AG04450 (cell line): Measurements from ENCODE around the gene STARD13. TPM values are rescaled to one million over a fixed set of nuclear protein-coding genes. Genes with fewer than 3 reads are reported as not detected.

Experiments used
- CTCF ChIA-PET: fragments of 300-600, 350-600 bp; formaldehyde crosslinking; extraction: SDS; loops from one replicate; lab custom pipeline; 2022; ENCODE audit warnings: antibody characterized with exemption, inconsistent platforms; lab: Charles Lee
- POLR2A ChIA-PET: fragments of 350-600 bp; formaldehyde crosslinking; extraction: SDS; loops from one replicate; lab custom pipeline; 2021; ENCODE audit warnings: antibody characterized with exemption, inconsistent platforms; lab: Yijun Ruan, JAX
- DNase-seq: peaks from one replicate; pipeline ENCODE4 v3.0.0-alpha.2; 2011; ENCODE audit warnings: low read depth, low spot score
- H3K27ac ChIP-seq: one replicate; pipeline ENCODE4 v1.5.1; 2012; ENCODE audit warnings: low read depth, low read length, control low read depth
- H3K27me3 ChIP-seq: one replicate; pipeline ENCODE4 v1.6.0; 2012; ENCODE audit warnings: low read length; ENCODE audit not compliant: control insufficient read depth, insufficient read depth
- H3K4me3 ChIP-seq: 2 replicates; pipeline ENCODE4 v1.5.1; 2011; ENCODE audit warnings: mild to moderate bottlenecking, low read depth, low read length, control low read depth
- H3K9me3 ChIP-seq: 2 replicates; pipeline ENCODE4 v1.5.1; 2012; ENCODE audit warnings: low read length; ENCODE audit not compliant: control insufficient read depth, insufficient read depth
- CTCF ChIP-seq: IDR thresholded peaks from 2 replicates; pipeline ENCODE4 v1.5.1; 2011; ENCODE audit warnings: low read depth, low read length, control low read depth, inconsistent platforms
- polyA plus RNA-seq: library from polyadenylated mRNA; depleted of rRNA; stranded (reverse); fragments of >200 nt; gene quantifications from 2 replicates; pipeline ENCODE4 v1.2.3, GENCODE V29; 2011

STARD13 gene
- polyA plus RNA-seq, 1 experiment: 27.7 TPM

DNA sequence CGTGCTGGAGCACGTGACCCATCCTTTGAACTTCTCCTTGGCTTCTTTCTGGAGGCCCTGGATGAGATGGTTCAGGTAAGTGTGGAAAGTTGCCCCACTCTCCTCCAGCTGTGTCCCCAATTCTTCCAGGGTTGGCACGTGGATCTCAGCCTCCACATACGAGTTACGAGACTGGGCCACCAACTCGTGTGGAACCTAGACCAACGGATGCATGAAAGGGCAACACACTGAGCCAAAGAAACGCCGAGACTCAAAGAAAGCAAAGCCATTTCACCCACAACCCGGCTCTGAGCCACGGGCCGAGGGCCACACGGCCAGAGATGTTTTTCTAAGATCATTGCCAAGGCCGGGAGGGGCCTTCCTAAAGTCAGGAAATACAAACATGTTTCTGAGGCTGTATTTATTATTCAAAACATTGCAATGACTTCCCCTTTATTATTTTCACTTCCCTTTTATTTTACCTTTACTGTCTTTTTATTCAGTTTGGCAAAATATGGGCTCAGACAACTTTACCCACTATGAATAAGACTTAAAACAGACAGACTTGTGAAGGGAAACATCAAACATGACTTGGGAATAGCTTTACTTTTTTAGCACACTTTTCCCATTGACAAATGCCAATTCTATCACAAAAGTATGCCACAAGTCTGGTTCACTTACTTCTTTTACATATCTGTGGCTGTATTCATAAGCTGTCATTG lies 174.7 kb downstream of the STARD13 start:
- H3K9me3 ChIP-seq: no peaks in the 10 kb centered on the region
- H3K27ac ChIP-seq: peak overlapping the region; percentile 58
- no peak overlapping the region for H3K4me3 ChIP-seq
- ChIA-PET CTCF (interaction anchor here (0.5 to 2.0 kb wide), 4 partner anchors 129 to 471 kb away, joined by 3 to 6 read pairs (median 4); no protein-coding TSS in a partner anchor), POLR2A (no interaction called here)
- TF ChIP-seq CTCF: no peak
- no peak for DNase-seq
- H3K27me3 ChIP-seq: no peaks in the 10 kb centered on the region

DNA sequence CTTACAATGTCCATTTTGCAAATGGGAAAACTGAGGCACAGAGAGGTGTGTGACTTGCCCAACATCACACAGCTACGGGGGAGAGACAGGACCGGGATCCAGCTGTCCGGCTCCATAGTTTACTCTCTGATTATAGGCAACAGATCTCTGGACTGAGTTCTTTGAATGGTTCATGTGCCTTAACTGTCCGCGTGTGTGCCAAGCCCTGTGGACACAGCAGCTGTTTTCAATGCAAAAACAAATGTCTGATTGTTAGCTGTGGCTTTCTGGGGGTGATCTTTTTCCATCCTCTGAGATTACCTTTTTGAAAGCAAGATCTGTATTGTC lies 175.2 kb downstream of the STARD13 start:
- H3K27ac ChIP-seq: peak overlapping the region; percentile 58
- CTCF ChIA-PET: interaction anchor here (1.0 kb wide), 1 partner anchor 470 kb away, joined by 3 read pairs; no protein-coding TSS in a partner anchor

DNA sequence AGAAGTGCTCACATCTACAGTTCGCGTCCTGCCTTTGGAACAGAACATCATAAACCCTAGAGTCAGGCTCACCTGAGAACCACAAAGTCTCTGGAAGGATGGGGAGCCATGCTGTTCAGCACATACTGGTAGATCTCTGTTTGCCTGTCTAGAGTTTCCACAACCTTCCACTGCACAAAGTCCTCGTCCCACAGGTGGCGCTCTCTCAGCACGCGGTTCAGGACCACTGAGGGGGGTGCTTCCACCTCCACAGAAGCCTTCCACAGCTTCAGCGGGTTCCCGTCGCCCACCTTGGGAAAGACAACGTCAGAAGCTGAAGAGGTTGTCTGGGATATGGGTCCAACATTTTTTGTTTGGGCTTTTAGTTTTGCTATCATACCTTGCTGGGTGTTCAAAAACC lies 175.8 kb downstream of the STARD13 start:
- Histone ChIP-seq H3K9me3 (no peaks in the 10 kb centered on the region), H3K4me3 (no peak overlapping the region), H3K27ac (peak overlapping the region; percentile 73), H3K27me3 (no peaks in the 10 kb centered on the region)
- peak; percentile 36 for TF ChIP-seq CTCF
- ChIA-PET CTCF (interaction anchor here (1.0 to 1.1 kb wide), 2 partner anchors 378 to 470 kb away, joined by 3 read pairs; no protein-coding TSS in a partner anchor), POLR2A (no interaction called here)
- DNase-seq: no peak

More for the DNA sequence above, 175.2 kb downstream of the STARD13 start:
- Histone ChIP-seq H3K27me3 (no peaks in the 10 kb centered on the region), H3K4me3 (no peak overlapping the region), H3K9me3 (no peaks in the 10 kb centered on the region)
- DNase-seq: no peak
- POLR2A ChIA-PET: no interaction called here
- no peak for TF ChIP-seq CTCF

- Histone ChIP-seq H3K9me3 (no peaks in the 10 kb centered on the region), H3K4me3 (no peak overlapping the region), H3K27ac (peak overlapping the region; percentile 73), H3K27me3 (no peaks in the 10 kb centered on the region)
- ChIA-PET POLR2A (interaction anchor here (0.7 kb wide), 1 partner anchor 817 kb away, joined by 3 read pairs; no protein-coding TSS in a partner anchor), CTCF (interaction anchor here (0.7 to 1.1 kb wide), 2 partner anchors 378 to 457 kb away, joined by 3 read pairs; no protein-coding TSS in a partner anchor)
- no peak for TF ChIP-seq CTCF
- DNase-seq: no peak
These were observed 176.3 kb downstream of the STARD13 start for GRCh38 chr13:33109271-33109697.

GRCh38 chr13:33108620-33109019 lies 176.9 kb downstream of the STARD13 start:
- no peak overlapping the region for H3K4me3 ChIP-seq
- TF ChIP-seq CTCF: no peak
- H3K27me3 ChIP-seq: no peaks in the 10 kb centered on the region
- DNase-seq: no peak
- POLR2A ChIA-PET: interaction anchor here (0.7 kb wide), 1 partner anchor 818 kb away, joined by 3 read pairs; no protein-coding TSS in a partner anchor
- CTCF ChIA-PET: interaction anchor here (0.7 to 1.1 kb wide), 3 partner anchors 379 to 457 kb away, joined by 3 read pairs; no protein-coding TSS in a partner anchor
- no peaks in the 10 kb centered on the region for H3K9me3 ChIP-seq
- H3K27ac ChIP-seq: no peak overlapping the region
